Endometrial microvascular endothelial cells (primary cell): ENCODE results near the gene PABPC1L2B. TPM values are rescaled to one million over a fixed set of nuclear protein-coding genes. Genes with fewer than 3 reads are reported as not detected.
"Not testable (repeated sequence)": the region's sequence is repeated elsewhere in the genome, so short reads cannot be mapped to it uniquely, and the experiment has no call there.

ENCODE experiments used
- in situ Hi-C: cut with HindIII; loops from 2 replicates; pipeline ENCODE4 v1.10.0; 2017; ENCODE audit warnings: low sequenced_read_pairs, low pct_unique_long_range_greater_than_20kb; ENCODE audit errors: inconsistent ontology term
- total RNA-seq: library from RNA; depleted of rRNA; stranded (reverse); fragments of >200 nt; gene quantifications from one replicate; pipeline ENCODE4 v1.2.3, GENCODE V29; 2015; ENCODE audit errors: inconsistent ontology term

Gene PABPC1L2B
- not detected for total RNA-seq

GRCh38 chrX:73002733-73003132 lies at the start of gene PABPC1L2B:
TSS of gene PABPC1L2B (plus strand) at chrX:73002939. CDS start at chrX:73003643, 704 bp downstream.
- in situ Hi-C loops = not testable (repeated sequence)

- in situ Hi-C loops = not testable (repeated sequence)
Measured at GRCh38 chrX:72959971-72960370, 42.8 kb upstream of the PABPC1L2B start.

GRCh38 chrX:72971859-72972258 lies 30.9 kb upstream of the PABPC1L2B start:
- in situ Hi-C loops = not testable (repeated sequence)

DNA sequence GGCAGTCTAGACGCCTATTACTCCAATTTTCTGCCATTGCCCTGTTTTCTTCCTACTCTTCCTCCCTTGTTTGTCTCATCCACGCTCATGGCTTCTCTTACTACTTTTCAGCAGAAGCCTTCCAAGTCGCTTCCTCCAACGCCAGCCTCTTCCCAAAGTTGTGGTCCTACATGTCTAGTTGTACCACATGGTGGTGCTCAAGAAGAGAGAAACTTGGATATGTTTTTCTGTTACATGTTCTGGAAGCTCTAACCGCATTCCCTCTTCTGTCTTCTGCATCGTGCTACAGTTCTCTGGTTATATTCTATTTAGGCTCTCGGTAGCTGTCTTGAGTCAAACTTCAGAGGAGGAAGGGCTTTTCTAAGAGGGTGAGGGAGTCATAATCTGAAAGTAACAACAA lies 27.9 kb upstream of the PABPC1L2B start:
- in situ Hi-C loops = not testable (repeated sequence)

DNA sequence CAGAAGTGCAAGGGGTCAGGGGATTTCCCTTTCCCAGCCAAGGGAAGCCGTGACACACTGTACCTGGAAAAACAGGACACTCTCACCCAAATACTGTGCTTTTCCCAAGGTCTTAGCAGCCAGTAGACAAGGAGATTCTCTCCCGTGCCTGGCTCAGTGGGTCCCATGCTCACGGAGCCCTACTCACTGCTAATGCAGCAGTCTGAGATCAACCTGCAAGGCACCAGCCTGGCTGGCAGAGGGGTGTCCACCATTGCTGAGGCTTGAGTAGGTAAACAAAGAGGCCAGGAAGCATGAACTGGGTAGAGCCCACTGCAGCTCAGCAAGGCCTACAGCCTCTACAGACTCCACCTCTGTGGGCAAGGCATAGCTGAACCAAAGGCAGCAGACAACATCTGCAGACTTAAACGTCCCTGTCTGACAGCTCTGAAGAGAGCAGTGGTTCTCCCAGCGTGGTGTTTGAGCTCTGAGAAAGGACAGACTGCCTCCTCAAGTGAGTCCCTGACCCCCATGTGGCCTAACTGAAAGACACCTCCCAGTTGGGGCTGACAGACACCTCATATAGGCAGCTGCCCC lies 21.8 kb upstream of the PABPC1L2B start:
- in situ Hi-C loops = not testable (repeated sequence)

- in situ Hi-C loops = not testable (repeated sequence)
Measured at GRCh38 chrX:73004032-73004431, 1.3 kb downstream of the PABPC1L2B start.

DNA sequence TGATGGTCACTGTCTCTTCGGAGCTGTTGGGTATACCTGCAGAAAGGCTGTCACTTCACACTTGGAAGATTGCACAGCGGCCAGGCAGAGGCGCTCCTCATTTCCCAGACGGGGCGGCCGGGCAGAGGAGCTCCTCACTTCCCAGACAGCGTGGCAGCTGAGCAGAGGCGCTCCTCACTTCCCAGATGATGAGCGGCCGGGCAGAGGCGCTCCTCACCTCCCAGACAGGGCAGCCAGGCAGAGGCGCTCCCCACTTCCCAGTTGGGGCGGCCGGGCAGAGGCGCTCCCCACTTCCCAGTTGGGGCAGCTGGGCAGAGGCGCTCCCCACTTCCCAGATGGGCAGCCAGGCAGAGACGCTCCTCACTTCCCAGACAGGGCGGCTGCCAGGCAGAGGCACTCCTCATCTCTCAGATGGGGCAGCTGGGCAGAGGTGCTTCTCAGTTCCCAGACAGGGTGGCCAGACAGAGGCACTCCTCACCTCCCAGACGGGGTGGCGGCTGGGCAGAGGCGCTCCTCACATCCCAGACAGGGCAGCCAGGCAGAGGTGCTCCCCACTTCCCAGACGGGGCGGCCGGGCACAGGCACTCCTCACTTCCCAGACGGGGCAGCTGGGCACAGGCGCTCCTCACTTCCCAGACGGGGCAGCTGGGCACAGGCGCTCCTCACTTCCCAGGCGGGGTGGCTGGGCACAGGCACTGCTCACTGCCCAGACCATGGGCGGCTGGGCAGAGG lies 18.8 kb downstream of the PABPC1L2B start:
- in situ Hi-C loops = no loop called here

- in situ Hi-C loops = not testable (repeated sequence)
Measured at GRCh38 chrX:73022093-73022445, 19.3 kb downstream of the PABPC1L2B start.

- in situ Hi-C loops = no loop called here
Measured at GRCh38 chrX:73028876-73029275, 26.1 kb downstream of the PABPC1L2B start.

Other genes with a start within 250 kb of the PABPC1L2B start
- not detected for gene DMRTC1B, start 226.0 kb upstream of the PABPC1L2B start, total RNA-seq
- gene FAM236B, start 220.3 kb upstream of the PABPC1L2B start, total RNA-seq = not detected
- gene FAM236D, start 194.7 kb upstream of the PABPC1L2B start, total RNA-seq = not detected
- gene FAM236C, start 90.3 kb upstream of the PABPC1L2B start, total RNA-seq = not detected
- gene FAM236A, start 64.7 kb upstream of the PABPC1L2B start, total RNA-seq = not detected
- gene DMRTC1, start 59.1 kb upstream of the PABPC1L2B start, total RNA-seq = not detected
- not detected for gene PABPC1L2A, start 76.6 kb downstream of the PABPC1L2B start, total RNA-seq
- gene NAP1L2, start 211.9 kb downstream of the PABPC1L2B start, total RNA-seq = 0.46 TPM